Hepatic stellate cell (primary cell): ENCODE data around the gene CENPU.
"Not testable (repeated sequence)": the region's sequence is repeated elsewhere in the genome, so short reads cannot be mapped to it uniquely, and the experiment has no call there.

ENCODE experiments used
- DNase-seq: peaks from one replicate; pipeline ENCODE4 v3.0.0; 2011; ENCODE audit warnings: low spot score

Gene CENPU, protein sequence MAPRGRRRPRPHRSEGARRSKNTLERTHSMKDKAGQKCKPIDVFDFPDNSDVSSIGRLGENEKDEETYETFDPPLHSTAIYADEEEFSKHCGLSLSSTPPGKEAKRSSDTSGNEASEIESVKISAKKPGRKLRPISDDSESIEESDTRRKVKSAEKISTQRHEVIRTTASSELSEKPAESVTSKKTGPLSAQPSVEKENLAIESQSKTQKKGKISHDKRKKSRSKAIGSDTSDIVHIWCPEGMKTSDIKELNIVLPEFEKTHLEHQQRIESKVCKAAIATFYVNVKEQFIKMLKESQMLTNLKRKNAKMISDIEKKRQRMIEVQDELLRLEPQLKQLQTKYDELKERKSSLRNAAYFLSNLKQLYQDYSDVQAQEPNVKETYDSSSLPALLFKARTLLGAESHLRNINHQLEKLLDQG

DNA sequence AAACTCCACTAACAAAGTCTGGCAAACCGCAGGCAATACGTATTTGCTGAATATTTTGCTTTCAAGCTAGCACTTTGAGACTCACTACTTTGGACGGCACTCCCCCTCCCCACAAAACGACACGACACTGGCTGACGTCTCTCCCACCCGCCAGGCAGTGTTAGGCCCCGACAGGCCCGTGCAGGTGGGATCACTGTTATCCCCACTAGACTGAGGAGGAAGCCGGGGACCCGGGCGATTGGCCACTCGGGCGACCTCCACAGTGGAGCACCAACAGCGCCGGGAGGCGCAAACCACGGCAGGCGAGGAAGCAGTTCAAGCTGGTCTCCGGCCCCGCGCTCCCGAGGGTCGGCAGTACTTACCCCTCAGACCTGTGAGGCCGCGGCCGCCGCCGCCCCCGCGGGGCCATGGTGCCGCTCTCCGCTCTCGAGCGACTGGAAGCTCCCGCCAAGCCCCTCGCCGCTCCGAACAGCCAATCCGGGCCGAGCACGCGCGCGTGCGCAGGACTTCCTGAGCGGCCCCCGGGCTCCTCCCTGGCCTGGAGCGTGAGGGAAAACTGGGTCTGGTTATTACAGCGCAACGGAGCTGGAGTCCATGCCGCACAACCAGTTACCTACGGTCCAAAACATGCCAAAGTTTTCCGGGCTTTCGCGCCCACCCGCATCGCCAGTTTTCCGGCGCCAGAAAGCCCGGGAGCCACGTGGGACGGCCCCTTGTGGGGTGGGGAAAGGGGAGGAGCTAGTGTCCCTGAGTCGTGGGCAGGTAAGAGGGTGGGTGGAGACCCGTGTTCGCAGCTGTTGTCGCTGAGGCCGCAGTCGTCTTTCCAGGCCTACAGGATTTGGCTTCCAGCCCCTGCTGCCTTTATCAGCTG lies at the start of gene CENPU:
Gene CENPU (minus strand): TSS at position 443 of the 871 bp plus-strand sequence. CDS start 34 bp downstream, at position 409.
- DNase-seq, result peak; percentile 100

DNA sequence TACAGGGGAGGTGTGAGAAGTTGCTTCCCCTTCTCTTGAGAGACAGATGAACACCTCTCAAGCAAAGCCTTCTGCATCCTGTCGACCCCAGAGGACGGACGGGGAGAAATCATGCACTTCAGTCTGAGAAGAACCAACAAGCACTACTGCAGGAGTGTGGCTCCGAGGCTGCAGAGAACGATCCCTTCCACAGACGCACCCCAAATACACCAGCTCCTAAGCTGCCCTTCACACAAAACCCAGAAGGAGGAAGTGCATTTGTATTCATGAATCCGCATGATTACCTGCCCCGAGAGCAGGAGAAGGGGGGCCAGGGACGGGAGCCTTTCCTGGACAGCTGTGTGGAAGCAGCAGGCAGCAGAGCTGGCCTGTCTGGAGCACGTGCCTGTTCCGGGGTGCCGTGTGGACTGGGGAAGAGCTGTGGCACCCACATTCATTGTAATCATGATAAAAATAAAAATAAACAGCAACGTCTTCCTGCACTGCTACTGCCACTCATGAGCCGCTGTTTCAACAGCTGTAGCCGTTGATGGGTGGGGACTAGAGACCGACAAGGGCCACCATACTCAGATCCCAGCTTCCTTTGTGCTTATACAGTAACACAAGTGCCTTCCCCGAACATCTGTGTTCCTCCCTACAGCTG lies 49.0 kb upstream of the CENPU start:
- DNase-seq, result no peak

DNA sequence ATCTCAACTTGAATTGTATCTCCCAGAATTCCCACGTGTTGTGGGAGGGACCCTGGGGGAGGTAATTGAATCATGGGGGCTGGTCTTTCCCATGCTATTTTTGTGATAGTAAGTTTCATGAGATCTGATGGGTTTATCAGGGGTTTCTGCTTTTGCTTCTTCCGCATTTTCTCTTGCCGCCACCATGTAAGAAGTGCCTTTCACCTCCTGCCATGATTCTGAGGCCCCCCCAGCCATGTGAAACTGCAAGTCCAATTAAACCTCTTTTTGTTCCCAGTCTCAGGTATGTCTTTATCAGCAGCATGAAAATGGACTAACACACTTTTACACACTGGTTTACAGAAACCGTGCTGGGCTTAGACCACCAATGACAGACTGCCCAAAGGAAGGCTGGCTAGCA lies 45.3 kb upstream of the CENPU start:
- DNase-seq, result not testable (repeated sequence)

DNA sequence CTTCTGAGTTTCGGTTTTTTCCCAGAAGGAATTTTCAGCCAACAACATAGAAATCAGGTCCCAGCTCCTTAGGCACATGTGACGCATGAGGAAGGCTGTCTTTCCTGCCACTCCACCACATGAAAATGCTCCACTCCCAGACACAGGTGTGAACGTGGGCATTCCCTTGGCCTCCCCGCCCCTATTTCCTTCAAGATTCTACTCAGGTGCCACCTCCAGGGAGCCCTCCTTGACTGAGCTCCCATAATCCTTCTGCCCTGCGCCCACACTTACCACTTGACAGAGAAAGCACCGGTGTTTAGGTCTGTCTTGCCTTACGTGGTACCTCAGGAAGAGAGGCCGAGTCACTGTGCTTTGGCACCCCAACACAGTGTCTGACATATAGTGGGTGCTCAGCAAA lies 44.4 kb upstream of the CENPU start:
- no peak for DNase-seq

DNA sequence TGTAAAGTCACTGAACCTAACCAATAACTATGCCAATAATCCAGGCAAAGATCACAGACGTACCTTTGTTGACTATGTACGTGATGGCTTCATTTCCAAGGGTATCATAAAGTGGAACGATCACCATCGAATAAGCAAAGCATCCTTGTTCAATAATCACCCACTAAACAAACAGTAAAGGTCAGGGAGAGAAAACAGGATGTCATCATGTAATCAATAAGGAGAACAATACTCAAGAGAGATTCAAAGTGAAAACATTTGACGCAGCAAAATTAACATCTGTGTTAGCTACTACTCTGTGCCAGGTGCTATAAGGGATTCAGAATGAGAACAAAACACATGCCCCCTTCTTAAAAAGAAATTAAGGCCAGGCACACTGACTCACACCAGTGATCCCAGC lies 42.9 kb upstream of the CENPU start:
- no peak for DNase-seq

DNA sequence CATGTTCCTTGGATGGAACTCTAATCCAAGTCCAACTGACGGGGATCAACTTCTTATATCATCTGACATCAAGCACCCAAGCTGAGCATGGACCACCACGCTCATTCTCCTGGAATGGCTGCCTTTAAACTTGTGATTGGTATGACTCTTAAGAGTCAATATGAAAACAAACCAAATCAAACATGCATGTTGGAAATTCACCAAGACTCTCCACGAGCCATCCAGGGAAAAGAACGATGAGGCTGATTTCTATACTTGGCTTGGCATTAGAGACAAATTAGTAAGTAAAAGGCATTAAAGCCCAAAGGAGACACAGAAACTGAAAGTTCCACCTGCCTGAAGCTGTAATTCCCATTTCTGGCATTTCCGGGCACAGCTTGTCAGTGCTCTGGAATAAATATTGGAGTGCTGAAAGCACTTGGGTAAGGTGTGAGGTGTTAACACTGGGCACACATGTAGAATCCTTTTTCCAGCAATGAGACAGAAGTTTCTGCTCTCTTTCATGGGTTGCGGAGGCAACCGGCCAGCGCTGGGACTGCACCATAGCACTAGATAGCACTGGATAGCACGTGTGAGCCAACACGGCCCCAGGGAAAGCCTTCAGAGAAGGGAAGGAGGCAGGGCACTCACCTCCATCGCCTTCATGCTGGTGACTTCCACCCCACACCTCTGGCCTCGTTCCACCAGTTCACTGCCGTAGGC lies 42.1 kb upstream of the CENPU start:
- no peak for DNase-seq

DNA sequence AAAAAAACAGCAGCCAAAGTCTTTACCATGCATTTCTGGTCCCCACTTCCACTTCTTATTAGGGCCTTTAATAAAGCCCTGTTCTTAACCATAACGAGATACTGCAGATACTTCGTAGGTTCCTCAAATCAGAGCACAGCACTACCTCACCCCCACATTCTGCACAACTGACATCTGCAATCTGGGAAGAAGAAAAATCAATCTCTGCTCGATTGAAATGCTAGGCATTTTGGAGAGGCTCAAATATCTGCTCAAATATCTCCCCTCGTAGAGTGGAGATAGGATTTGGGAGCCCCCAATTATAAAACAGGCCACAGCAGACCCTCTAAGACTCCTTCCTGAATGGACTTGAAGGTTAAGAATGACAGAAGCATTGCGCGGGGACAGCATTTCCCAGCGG lies 40.3 kb upstream of the CENPU start:
- no peak for DNase-seq

DNA sequence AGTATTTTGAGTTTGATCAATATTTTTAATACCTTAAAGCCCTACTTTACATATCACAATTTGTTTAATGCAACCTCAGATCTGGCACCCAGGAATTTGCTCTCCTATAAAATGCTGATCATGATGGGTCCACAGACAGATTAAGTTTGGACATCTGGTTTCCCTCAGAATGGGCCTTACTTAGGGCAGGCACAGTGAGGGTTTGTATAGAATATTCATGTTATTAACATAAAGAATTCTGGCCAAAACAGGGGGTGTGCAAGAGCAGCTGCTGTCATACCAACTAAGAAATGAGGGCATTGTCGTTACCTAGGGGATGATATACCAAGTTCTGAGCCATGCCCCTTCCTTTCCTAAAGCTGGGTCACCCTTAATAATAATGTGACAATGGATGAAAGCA lies 37.5 kb upstream of the CENPU start:
- no peak for DNase-seq

DNA sequence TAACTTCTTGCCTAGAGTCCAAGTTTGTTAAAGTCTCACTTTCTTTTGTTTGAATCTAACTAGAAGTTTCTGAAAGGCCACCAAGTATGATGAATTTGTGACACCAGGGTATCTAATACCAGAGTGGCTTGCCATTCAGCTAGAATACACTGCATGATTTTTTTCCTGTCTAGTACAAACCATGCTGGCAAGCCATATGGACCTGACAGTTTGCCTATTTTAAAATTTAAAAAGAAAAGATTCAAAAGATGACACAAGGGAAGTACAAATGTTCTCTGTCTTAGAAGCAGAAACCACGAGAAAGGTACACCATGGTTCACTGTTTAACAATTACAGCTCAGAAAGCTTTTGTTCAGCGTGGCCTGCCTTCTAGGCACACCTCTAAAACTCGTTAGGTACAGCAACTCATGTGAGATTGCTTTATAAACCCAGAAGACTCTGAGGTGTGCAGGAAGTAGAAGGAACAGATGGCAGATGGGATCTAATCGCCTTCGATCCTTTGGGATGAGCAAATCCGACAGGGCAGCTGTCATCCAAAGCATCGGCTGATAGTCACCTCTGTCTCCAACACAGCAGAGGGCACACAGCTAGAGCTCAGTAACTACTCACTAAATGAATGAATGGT lies 35.4 kb upstream of the CENPU start:
- no peak for DNase-seq

DNA sequence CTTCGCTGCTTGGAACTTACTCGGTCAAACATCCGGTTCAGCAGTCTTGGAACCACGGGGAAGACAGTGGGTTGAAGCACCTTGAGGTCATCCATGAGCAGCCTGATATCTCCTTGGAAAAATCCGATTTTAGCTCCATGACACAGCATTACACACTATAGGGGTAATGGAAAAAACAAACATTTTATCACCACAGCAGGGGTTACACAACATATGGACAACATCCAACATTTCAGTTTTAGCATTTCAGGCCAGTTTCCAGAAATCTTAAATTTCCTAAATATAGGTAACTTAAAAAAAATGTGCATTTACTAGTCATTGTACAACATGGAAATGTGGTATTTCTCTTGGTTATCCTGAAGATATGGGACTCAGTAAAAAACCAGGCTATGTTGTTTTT lies 34.4 kb upstream of the CENPU start:
- DNase-seq, result no peak

DNA sequence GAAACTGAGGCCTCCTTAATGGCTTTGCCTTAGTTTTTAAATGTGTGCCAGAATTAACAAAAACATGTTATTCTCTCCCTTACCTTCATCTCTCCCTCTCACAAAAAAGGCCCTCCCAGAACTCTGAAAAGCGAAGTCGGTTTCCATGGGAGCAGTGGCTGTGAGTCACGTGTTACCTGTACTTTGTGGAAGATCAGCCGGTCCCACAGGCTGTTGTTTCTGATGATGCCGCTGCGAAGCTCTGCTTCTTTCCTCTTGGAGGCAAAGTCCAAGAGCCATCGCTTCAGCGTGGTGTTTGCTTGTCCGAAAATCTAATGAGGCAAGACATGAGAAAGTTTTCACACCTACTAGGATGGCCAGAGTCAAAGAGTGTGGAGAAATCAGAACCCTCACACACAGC lies 32.5 kb upstream of the CENPU start:
- DNase-seq, result no peak

DNA sequence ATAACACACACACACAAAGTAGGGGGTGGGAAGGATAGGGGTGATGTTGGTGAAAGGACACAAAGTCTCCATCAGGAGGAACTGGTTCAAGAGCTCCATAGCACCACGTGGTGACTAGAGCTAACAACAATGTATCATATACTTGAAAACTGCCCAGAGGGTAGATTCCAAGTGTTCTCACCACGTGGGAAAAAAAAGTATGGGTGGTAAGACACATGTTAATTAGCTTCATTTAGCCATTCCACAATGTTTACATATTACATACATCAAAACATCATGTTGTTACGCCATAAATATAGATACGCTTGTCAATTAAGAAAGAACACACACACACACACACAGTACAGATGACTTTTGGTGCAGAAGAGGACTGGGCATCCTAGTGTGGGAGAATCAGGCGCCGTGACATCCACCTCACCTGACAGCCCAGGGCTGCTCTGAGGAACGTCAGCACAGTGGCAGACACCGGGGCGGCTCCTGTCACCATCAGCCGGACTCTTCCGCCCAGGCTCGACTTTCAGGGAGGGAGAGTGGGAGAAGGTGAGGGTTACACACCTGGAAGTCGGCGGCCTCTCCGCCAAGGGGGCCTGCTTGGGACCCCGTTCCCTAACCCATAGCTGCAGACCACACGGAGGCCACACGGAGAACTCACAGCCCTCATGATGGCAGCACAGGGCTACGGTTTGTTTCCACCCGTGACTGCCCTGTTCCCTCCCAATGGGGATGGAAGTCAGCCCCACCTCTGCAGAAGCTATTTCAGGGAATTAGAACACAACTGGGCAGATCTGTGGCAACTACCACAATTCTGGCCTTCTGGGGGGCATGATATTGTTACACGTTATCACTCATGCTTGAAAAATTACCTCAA lies 31.8 kb upstream of the CENPU start:
- DNase-seq, result no peak

DNA sequence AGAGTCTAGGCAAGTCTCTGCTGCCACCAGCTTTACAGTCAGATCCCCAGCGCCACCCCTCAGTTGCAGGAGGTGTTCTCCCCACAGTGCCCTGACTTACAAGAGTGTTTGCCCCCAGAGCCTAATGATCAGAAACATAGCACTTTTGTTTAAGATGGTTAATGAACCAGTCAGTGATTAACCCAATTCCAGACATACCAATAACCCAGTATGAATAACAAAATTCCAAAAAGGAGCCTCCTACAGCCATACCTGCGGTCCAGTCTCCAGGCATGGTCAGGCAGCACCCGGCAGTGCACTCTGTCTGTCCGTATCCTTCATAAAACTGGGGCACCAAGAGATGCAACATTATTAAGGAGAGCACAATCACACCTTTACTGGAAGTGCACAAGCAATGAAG lies 30.7 kb upstream of the CENPU start:
- no peak for DNase-seq

DNA sequence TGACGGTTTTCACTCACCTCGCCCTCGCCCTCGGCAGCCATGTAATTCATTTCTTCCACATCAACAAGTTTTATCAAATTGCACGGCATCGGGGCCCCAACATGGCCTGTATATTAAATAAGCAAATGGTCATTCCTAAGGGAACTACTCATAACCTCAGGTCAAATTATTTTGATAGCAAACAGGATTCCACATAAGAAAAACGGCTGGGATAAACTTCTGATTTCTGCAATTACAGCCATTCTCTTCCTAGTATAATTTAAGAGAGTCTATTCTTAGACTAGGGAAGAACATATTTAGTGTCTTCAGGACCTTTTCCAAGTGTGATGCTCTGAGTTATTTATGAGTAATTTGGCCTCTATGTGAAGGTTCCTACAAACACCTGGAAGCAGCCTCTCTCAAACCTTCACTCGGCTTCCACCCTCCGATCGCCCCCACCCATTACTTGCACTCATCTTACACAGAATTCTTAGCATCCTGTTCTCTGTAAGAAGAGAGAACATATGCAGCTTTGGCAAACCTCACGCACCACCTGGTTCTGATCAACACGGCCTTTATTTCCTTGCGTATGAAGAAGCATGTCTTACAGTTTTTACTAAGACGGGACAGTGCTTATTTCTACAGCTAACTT lies 29.4 kb upstream of the CENPU start:
- DNase-seq, result no peak

DNA sequence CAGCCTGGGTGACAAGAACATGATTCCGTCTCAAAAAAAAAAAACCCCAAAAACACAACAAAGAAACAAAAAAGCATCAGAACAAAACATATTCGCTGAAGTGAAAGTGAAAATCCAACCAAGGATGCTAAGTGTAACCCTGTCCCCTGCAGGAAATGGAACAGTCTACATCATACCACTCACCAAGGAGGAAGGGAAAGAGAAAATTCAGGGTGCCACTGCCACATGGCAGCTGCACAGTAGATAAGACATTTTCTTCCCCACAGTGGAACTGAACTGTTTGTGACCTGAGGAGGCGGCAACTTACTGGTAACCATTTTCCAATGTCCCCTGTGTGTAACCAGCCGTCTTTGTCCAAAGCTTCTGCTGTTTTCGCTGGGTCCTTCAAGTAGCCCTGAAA lies 28.2 kb upstream of the CENPU start:
- DNase-seq, result no peak

DNA sequence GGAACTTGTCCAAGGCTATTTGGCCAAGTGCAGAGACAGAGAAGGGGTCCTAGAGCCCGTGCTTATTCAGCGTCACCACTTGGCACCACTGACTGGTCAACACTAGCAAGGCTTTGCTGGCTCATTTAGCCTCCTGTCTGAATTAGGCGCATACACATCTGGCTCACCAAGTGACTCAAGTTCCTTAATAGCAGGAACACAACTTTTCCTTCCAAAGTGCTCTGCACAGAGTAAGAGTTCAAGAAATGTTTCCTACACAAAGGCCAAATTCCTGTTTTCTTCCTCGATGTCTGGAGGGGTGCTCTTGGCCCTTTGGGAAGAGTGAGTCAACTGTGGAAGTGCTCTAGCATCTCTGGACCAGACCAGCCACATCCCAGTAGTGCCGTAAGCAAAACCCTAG lies 26.8 kb upstream of the CENPU start:
- DNase-seq, result no peak

DNA sequence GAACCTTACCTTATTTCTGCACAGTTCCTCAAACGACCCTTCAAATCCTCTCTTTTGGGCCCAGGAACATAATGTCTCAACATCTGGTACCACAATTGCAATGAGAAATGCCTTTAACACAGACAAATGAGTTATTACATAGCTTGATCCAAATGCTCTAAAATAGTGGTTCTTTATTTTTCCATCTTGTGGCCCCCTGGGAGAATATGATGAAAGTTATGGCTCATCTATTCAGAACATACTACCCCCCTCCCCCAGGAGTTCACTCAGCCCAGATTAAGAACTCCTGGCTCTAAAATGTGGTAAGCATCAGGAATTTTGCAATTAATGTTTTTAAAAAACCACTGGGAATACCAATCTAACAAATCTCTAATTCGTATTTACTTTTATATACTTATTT lies 23.9 kb upstream of the CENPU start:
- no peak for DNase-seq

DNA sequence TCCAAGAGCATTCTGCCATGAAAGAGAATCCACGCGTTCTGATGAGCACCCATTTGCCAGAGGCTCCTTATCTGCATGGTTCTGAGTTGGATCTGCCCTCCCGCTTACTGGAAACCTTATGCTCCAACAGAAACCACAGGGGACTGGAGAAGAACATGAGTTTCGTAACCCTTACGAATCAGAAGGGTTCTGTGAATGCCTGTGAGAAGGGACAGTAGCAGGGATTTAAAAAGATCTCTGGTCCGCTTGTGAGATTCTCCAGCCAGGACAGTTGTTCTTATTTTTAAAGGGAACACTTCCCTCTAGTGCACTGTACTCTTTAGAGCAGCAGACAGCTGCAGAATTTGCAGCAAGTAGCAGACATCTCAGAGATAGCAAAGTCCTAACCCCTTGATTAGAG lies 22.5 kb upstream of the CENPU start:
- no peak for DNase-seq

DNA sequence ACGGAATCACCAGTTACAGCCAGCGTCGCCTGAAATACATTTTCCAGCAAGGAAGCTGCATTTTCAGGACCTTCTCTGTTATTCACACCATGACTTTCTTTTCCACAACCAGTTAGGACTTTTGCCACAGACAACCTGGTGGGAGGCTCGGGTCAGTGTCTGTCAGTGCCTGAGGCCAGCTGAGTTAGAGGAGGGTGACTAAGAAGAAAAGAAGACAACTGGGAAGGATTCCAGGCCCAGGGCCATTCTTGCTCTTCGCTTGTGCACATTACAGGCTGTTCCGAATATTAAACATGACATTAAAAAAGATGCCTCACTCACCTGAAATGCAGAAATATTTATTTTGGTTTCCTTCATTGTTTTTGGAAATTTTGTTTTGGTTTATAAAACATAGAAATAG lies 21.4 kb upstream of the CENPU start:
- no peak for DNase-seq
